Right atrium auricular region (tissue), 2 donors: ENCODE data around the gene TMEM255A. TPM values are rescaled to one million over a fixed set of nuclear protein-coding genes. Genes with fewer than 3 reads are reported as not detected.

Source experiments
- DNase-seq: peaks from one replicate; pipeline ENCODE4 v3.0.0-alpha.2; 2019; ENCODE audit warnings: low spot score
- H3K27ac ChIP-seq, 2 donors: fragments of 200-600 bp; sonication (generic); 1 replicate in 1 of 2; 2 replicates in 1 of 2; pipeline ENCODE4 v1.5.1; 2016 to 2019
- H3K27me3 ChIP-seq, 2 donors: fragments of 200-600 bp; sonication (generic); one replicate each; pipeline versions ENCODE4 v1.5.1 to v1.6.0; 2017 to 2019
- H3K36me3 ChIP-seq: fragments of 200-600 bp; sonication (generic); one replicate; pipeline ENCODE4 v1.5.1; 2016
- H3K4me1 ChIP-seq, 2 donors: fragments of 200-600 bp; sonication (generic); one replicate each; pipeline versions ENCODE4 v1.5.1 to v1.6.0; 2017 to 2019
- H3K4me3 ChIP-seq, 2 donors: fragments of 200-600 bp; sonication (generic); 1 replicate in 1 of 2; 2 replicates in 1 of 2; pipeline ENCODE4 v1.5.1; 2017 to 2019; ENCODE audit warnings: mild to moderate bottlenecking in 1 of 2, moderate library complexity in 1 of 2
- H3K9me3 ChIP-seq, 2 donors: fragments of 200-600 bp; sonication (generic); one replicate each; pipeline ENCODE4 v1.5.1; 2019
- total RNA-seq, 2 donors: library from RNA; depleted of rRNA; stranded (reverse); fragments of >200 nt; gene quantifications; one replicate each; pipeline ENCODE4 v1.1.0, GENCODE V29; 2016
- TF ChIP-seq, protein P1 (sequence below), 2 donors: fragments of 200-600 bp; sonication (generic); IDR thresholded peaks; one replicate each; pipeline ENCODE4 v1.5.1; 2019; ENCODE audit warnings: antibody characterized with exemption in 2 of 2

TMEM255A gene
- total RNA-seq, 2 donors from 2014 or later, result 0.70 to 0.79 TPM

GRCh38 chrX:120294651-120295050 lies 16.6 kb downstream of the TMEM255A start:
- Histone ChIP-seq H3K27me3 (no peaks in the 10 kb centered on the region), H3K4me3 (no peak overlapping the region), H3K36me3 (no peaks in the 10 kb centered on the region), H3K4me1 (no peaks in the 10 kb centered on the region), H3K9me3 (no peaks in the 10 kb centered on the region), H3K27ac (no peak overlapping the region)
- DNase-seq, result no peak
- TF ChIP-seq, protein P1, sequence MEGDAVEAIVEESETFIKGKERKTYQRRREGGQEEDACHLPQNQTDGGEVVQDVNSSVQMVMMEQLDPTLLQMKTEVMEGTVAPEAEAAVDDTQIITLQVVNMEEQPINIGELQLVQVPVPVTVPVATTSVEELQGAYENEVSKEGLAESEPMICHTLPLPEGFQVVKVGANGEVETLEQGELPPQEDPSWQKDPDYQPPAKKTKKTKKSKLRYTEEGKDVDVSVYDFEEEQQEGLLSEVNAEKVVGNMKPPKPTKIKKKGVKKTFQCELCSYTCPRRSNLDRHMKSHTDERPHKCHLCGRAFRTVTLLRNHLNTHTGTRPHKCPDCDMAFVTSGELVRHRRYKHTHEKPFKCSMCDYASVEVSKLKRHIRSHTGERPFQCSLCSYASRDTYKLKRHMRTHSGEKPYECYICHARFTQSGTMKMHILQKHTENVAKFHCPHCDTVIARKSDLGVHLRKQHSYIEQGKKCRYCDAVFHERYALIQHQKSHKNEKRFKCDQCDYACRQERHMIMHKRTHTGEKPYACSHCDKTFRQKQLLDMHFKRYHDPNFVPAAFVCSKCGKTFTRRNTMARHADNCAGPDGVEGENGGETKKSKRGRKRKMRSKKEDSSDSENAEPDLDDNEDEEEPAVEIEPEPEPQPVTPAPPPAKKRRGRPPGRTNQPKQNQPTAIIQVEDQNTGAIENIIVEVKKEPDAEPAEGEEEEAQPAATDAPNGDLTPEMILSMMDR (IDR thresholded peaks at IDR 0.05), result no peak

DNA sequence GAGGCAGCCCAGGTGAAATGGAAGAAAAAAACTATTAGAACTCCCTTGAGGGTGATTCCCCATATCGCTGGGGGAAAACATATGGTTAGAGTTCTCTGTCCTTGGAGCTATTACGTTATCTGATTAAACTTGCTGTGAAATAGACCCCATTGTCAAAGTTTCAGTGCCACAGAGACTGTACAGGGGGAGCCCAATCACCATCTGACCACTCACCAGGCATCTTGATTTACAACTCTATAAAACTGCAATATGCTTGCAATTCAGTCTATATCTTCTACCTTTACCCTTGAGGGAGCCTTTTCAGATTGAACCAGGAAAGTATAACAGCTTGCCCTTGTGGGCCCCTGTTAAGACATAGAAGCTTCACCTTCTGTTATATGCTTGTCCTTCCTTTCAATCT lies 18.2 kb downstream of the TMEM255A start:
- Histone ChIP-seq H3K27ac (no peak overlapping the region), H3K4me1 (no peaks in the 10 kb centered on the region), H3K9me3 (no peaks in the 10 kb centered on the region), H3K27me3 (no peaks in the 10 kb centered on the region), H3K36me3 (no peaks in the 10 kb centered on the region), H3K4me3 (no peak overlapping the region)
- no peak for DNase-seq
- TF ChIP-seq, protein P1 (IDR thresholded peaks at IDR 0.05), result no peak

- DNase-seq, result no peak
- Histone ChIP-seq H3K27me3 (no peaks in the 10 kb centered on the region), H3K36me3 (no peaks in the 10 kb centered on the region), H3K27ac (no peak overlapping the region), H3K4me1 (no peaks in the 10 kb centered on the region), H3K9me3 (no peaks in the 10 kb centered on the region), H3K4me3 (no peak overlapping the region)
- TF ChIP-seq, protein P1 (IDR thresholded peaks at IDR 0.05), result no peak
These were observed 20.1 kb downstream of the TMEM255A start for GRCh38 chrX:120291211-120291610.

GRCh38 chrX:120290107-120290506 lies 21.2 kb downstream of the TMEM255A start:
- Histone ChIP-seq H3K36me3 (no peaks in the 10 kb centered on the region), H3K27ac (no peak overlapping the region), H3K4me3 (no peak overlapping the region), H3K9me3 (no peaks in the 10 kb centered on the region), H3K4me1 (no peaks in the 10 kb centered on the region), H3K27me3 (no peaks in the 10 kb centered on the region)
- TF ChIP-seq, protein P1 (IDR thresholded peaks at IDR 0.05), result no peak
- no peak for DNase-seq

DNA sequence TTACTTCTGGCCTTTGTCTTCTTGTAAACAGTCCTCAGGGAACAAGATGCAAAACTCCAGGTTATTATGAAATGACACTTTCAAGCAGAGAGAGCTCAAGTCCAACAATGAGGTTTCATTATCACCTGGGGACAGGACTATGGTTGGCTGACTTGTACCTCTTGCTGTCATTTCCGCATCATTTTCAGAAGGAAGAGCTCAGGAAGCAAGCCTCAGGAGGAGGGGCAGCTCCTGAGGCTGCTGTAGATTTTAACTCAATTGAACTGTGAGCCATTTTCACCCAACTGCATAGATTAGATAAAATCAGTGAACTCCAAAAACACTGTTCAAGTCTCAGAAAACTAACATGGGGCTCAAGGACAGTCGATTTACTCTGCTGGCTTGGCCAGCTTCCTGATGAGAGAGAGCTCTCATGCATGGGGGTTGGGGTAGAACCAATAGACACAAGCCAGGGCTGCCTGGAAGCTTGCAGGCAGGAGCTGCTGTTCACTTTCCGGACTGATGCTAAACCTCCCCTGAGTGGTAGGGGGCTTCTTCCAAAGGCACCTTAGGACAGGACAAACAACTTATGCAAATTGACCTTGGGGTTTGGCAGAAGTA lies 23.6 kb downstream of the TMEM255A start:
- no peak overlapping the region for H3K27ac ChIP-seq
- TF ChIP-seq, protein P1 (IDR thresholded peaks at IDR 0.05), result no peak
- no peak for DNase-seq
- H3K4me3 ChIP-seq, result no peak overlapping the region
- H3K36me3 ChIP-seq, result no peaks in the 10 kb centered on the region
- H3K27me3 ChIP-seq, result no peaks in the 10 kb centered on the region
- no peaks in the 10 kb centered on the region for H3K4me1 ChIP-seq
- H3K9me3 ChIP-seq, result no peaks in the 10 kb centered on the region
